Natural killer cell (primary cell): ENCODE measurements around the gene PCBP3. TPM values are rescaled to one million over a fixed set of nuclear protein-coding genes. Genes with fewer than 3 reads are reported as not detected.

Experiments used
- ATAC-seq, 3 donors: fragments of 150-1000 bp in 2 of 3; fragments of 200-7000 bp in 1 of 3; cut with Tn5 transposase; 1 replicate in 1 of 3; 2 replicates in 2 of 3; pipeline ENCODE4 v1.10.0; 2021; ENCODE audit warnings: mild to moderate bottlenecking in 2 of 3, moderate library complexity in 2 of 3
- DNase-seq, 2 donors: peaks; one replicate each; pipeline versions ENCODE4 v3.0.0 to v3.0.0-alpha.2; 2013 to 2021; ENCODE audit warnings: mixed read lengths in 1 of 2
- H3K27ac ChIP-seq: one replicate; pipeline ENCODE4 v1.5.1; 2013; ENCODE audit warnings: mild to moderate bottlenecking, low read length
- H3K27me3 ChIP-seq: one replicate; pipeline ENCODE4 v1.6.1; 2013; ENCODE audit warnings: low read length; ENCODE audit not compliant: control insufficient read depth, insufficient read depth
- H3K36me3 ChIP-seq: one replicate; pipeline ENCODE4 v1.6.1; 2013; ENCODE audit warnings: low read length; ENCODE audit not compliant: control insufficient read depth, insufficient read depth
- H3K4me1 ChIP-seq: one replicate; pipeline ENCODE4 v1.6.1; 2013; ENCODE audit warnings: low read length; ENCODE audit not compliant: control insufficient read depth, insufficient read depth
- H3K4me3 ChIP-seq: one replicate; pipeline ENCODE4 v1.5.1; 2013; ENCODE audit warnings: low read length
- H3K9me3 ChIP-seq: one replicate; pipeline ENCODE4 v1.6.1; 2013; ENCODE audit warnings: low read length; ENCODE audit not compliant: control insufficient read depth, insufficient read depth
- H3K27ac Mint-ChIP-seq, 2 donors: one replicate each; pipeline ENCODE4 v1.8.0; 2022; ENCODE audit warnings: mild to moderate bottlenecking in 2 of 2, mixed read lengths in 2 of 2, moderate library complexity in 1 of 2
- H3K27me3 Mint-ChIP-seq, 2 donors: one replicate each; pipeline ENCODE4 v1.8.0; 2022; ENCODE audit warnings: low read depth in 2 of 2, mixed read lengths in 2 of 2
- H3K36me3 Mint-ChIP-seq: one replicate; pipeline ENCODE4 v1.8.0; 2022; ENCODE audit warnings: mixed read lengths
- H3K4me1 Mint-ChIP-seq, 2 donors: one replicate each; pipeline ENCODE4 v1.8.0; 2022; ENCODE audit warnings: mixed read lengths in 2 of 2
- H3K4me3 Mint-ChIP-seq: one replicate; pipeline ENCODE4 v1.8.0; 2022; ENCODE audit warnings: mild to moderate bottlenecking, moderate library complexity, mixed read lengths
- H3K9me3 Mint-ChIP-seq, 2 donors: one replicate each; pipeline ENCODE4 v1.8.0; 2022; ENCODE audit warnings: mixed read lengths in 2 of 2
- CTCF ChIP-seq: fragments of 200-600 bp; IDR thresholded peaks from one replicate; pipeline ENCODE4 v1.8.0; 2022; ENCODE audit warnings: antibody characterized with exemption
- WGBS: methylation state at CpG from one replicate; pipeline ENCODE4 v1.1.7; 2013; ENCODE audit warnings: missing lambda C conversion rate; ENCODE audit not compliant: insufficient coverage; 5-methylcytosine and 5-hydroxymethylcytosine counted together
- intact Hi-C: fragments of 100-400 bp; cut with micrococcal nuclease; formaldehyde crosslinking; loops from one replicate; pipeline ENCODE4 v1.14.2; 2022
- total RNA-seq, 4 donors: library from RNA; stranded (reverse); fragments of 120-200 nt in 1 of 4; gene quantifications; one replicate each; pipeline versions ENCODE4 v1.2.3 to v1.2.4, GENCODE V29; 2013 to 2022

Gene PCBP3
- total RNA-seq, 3 donors from 2014 or later (not counting 1 experiment from before 2014, with no cell fraction given), result 0.50 to 3.0 (median 0.52) TPM

- Mint-ChIP-seq H3K9me3 (no peaks in the 10 kb centered on the region), H3K36me3 (no peaks in the 10 kb centered on the region), H3K27ac (no peak overlapping the region), H3K4me3 (no peak overlapping the region), H3K27me3 (peaks cover 11 to 25% of the 10 kb centered on the region in 2 donors), H3K4me1 (peaks cover 0 to 10% of the 10 kb centered on the region in 2 donors)
- Histone ChIP-seq H3K36me3 (no peaks in the 10 kb centered on the region), H3K4me3 (no peak overlapping the region), H3K27ac (no peak overlapping the region), H3K9me3 (no peaks in the 10 kb centered on the region), H3K4me1 (no peaks in the 10 kb centered on the region), H3K27me3 (no peaks in the 10 kb centered on the region)
- DNase-seq (no peak), ATAC-seq (no peak)
- no peak for TF ChIP-seq CTCF
- 58% methylated on average over 2 of the region's 2 CpGs for WGBS
- intact Hi-C loops, result no loop called here
These were observed 51.6 kb downstream of the PCBP3 start for GRCh38 chr21:45695086-45695485.

- TF ChIP-seq CTCF, result no peak
- Mint-ChIP-seq H3K4me3 (no peak overlapping the region), H3K4me1 (peaks cover 0 to 10% of the 10 kb centered on the region in 2 donors), H3K27ac (no peak overlapping the region), H3K27me3 (peaks cover 7 to 10% of the 10 kb centered on the region in 2 donors), H3K9me3 (no peaks in the 10 kb centered on the region), H3K36me3 (no peaks in the 10 kb centered on the region)
- H3K4me3 ChIP-seq, result no peak overlapping the region
- no peaks in the 10 kb centered on the region for H3K9me3 ChIP-seq
- no peaks in the 10 kb centered on the region for H3K27me3 ChIP-seq
- intact Hi-C loops, result no loop called here
- H3K27ac ChIP-seq, result no peak overlapping the region
- WGBS, result 84% methylated on average over 1 of the region's 3 CpGs
- H3K4me1 ChIP-seq, result no peaks in the 10 kb centered on the region
- H3K36me3 ChIP-seq, result no peaks in the 10 kb centered on the region
- no peak for ATAC-seq
- no peak for DNase-seq
These were observed 55.1 kb downstream of the PCBP3 start for GRCh38 chr21:45698493-45699184.

GRCh38 chr21:45699251-45699942 lies 55.9 kb downstream of the PCBP3 start:
- Mint-ChIP-seq H3K36me3 (no peaks in the 10 kb centered on the region), H3K4me3 (no peak overlapping the region), H3K4me1 (peaks cover 0 to 10% of the 10 kb centered on the region in 2 donors), H3K27me3 (peaks cover 14 to 15% of the 10 kb centered on the region in 2 donors), H3K27ac (no peak overlapping the region), H3K9me3 (no peaks in the 10 kb centered on the region)
- DNase-seq (peak in 1 of 2 donors; percentile 18), ATAC-seq (no peak)
- 80% methylated on average over 7 of the region's 7 CpGs for WGBS
- no peaks in the 10 kb centered on the region for H3K9me3 ChIP-seq
- H3K27me3 ChIP-seq, result no peaks in the 10 kb centered on the region
- H3K4me3 ChIP-seq, result no peak overlapping the region
- H3K36me3 ChIP-seq, result no peaks in the 10 kb centered on the region
- H3K27ac ChIP-seq, result no peak overlapping the region
- intact Hi-C loops, result no loop called here
- H3K4me1 ChIP-seq, result no peaks in the 10 kb centered on the region
- no peak for TF ChIP-seq CTCF
